K562 (cell line): ENCODE results near the gene PSMB10. TPM values are rescaled to one million over a fixed set of nuclear protein-coding genes. Genes with fewer than 3 reads are reported as not detected.

Experiments
- BDP1 ChIP-seq: IDR thresholded peaks from 3 replicates; pipeline ENCODE4 v1.6.1; 2011; ENCODE audit not compliant: insufficient read length, insufficient read depth
- CEBPB ChIP-seq: fragments of 450-650 bp; IDR thresholded peaks from 2 replicates; pipeline ENCODE4 v1.6.1; 2016; ENCODE audit warnings: missing genetic modification characterization, missing compliant biosample characterization
- DACH1 ChIP-seq: fragments of 450-650 bp; IDR thresholded peaks from 2 replicates; pipeline ENCODE4 v1.6.1; 2018; ENCODE audit not compliant: partially characterized antibody
- DMBX1 ChIP-seq: fragments of 250-450 bp; sonication (Bioruptor Pico); IDR thresholded peaks from 2 replicates; pipeline ENCODE4 v1.8.0; 2022; ENCODE audit warnings: inconsistent platforms, mild to moderate bottlenecking, moderate library complexity, borderline replicate concordance
- EZH2 ChIP-seq: IDR thresholded peaks from 2 replicates; pipeline ENCODE4 v1.6.1; 2012; ENCODE audit warnings: low read depth, mild to moderate bottlenecking, inconsistent platforms, low read length, borderline replicate concordance
- JUND ChIP-seq, 2 experiments: IDR thresholded peaks; 2 replicates in 1 of 2; 3 replicates in 1 of 2; pipeline ENCODE4 v1.6.1; 2011; ENCODE audit warnings: borderline replicate concordance in 2 of 2, low read depth in 2 of 2, low read length in 2 of 2, improper control_type of control experiment in 1 of 2, missing biosample characterization in 1 of 2, missing genetic modification characterization in 1 of 2, missing genetic modification reagents in 1 of 2
- LCOR ChIP-seq: sonication (generic); formaldehyde crosslinking; IDR thresholded peaks from 2 replicates; pipeline ENCODE4 v1.8.0; 2022; ENCODE audit warnings: mild to moderate bottlenecking, missing genetic modification reagents
- POLR2AphosphoS2 ChIP-seq: IDR thresholded peaks from 2 replicates; pipeline ENCODE4 v1.6.1; 2012; ENCODE audit warnings: low read length, improper control_type of control experiment
- SMARCE1 ChIP-seq: fragments of 450-650 bp; IDR thresholded peaks from 2 replicates; pipeline ENCODE4 v1.7.1; 2016; ENCODE audit warnings: mild to moderate bottlenecking
- TCF7L2 ChIP-seq: fragments of 150-350 bp; IDR thresholded peaks from 2 replicates; pipeline ENCODE4 v1.6.1; 2016; ENCODE audit warnings: low read depth, mild to moderate bottlenecking, low read length, moderate library complexity
- TCFL5 ChIP-seq: fragments of 250-450 bp; sonication (Bioruptor Pico); conservative IDR thresholded peaks from 2 replicates; pipeline ENCODE4 v1.6.1; 2021; ENCODE audit warnings: mild to moderate bottlenecking, moderate library complexity, matching md5 sums
- ZNF444 ChIP-seq: fragments of 250-450 bp; sonication (Bioruptor Pico); IDR thresholded peaks from 2 replicates; pipeline ENCODE4 v1.4.0; 2020; ENCODE audit warnings: mild to moderate bottlenecking, moderate library complexity
- ZNF76 ChIP-seq: fragments of 250-450 bp; sonication (Bioruptor Pico); IDR thresholded peaks from 2 replicates; pipeline ENCODE4 v1.4.0; 2020; ENCODE audit warnings: mild to moderate bottlenecking, moderate library complexity, borderline replicate concordance
- polyA plus RNA-seq, 8 experiments: library from polyadenylated mRNA; depleted of rRNA in 4 of 8; stranded (reverse) in 5 of 8; unstranded in 3 of 8; fragments of >200 nt; fragmentation: Nextera tagmentation in 2 of 8; fragmentation: Illumina TruSeq in 1 of 8; extraction: Ambion mirVana in 2 of 8; extraction: Trizol in 1 of 8; gene quantifications; 2 replicates each; pipeline versions ENCODE4 v1.2.1 to v1.2.3, GENCODE V29; 2011 to 2014; ENCODE audit warnings: inconsistent platforms in 1 of 8, missing spikeins in 1 of 8
- total RNA-seq, 7 experiments: library from RNA; depleted of rRNA in 6 of 7; stranded (reverse); fragments of >200 nt in 6 of 7; fragmentation: Illumina TruSeq in 2 of 7; extraction: Trizol in 2 of 7; gene quantifications; 2 replicates each; pipeline versions ENCODE4 v1.2.1 to v1.2.3, GENCODE V29; 2011 to 2021; ENCODE audit warnings: low replicate concordance in 1 of 7
- TF ChIP-seq, protein P1 (sequence below): fragments of 200-800 bp; sonication (Bioruptor generic); IDR thresholded peaks from 2 replicates; pipeline ENCODE4 v1.6.1; 2016; ENCODE audit warnings: missing genetic modification characterization, missing compliant biosample characterization
- TF ChIP-seq, protein P2 (sequence below): sonication (generic); formaldehyde crosslinking; IDR thresholded peaks from 2 replicates; pipeline ENCODE4 v1.8.0; 2022; ENCODE audit warnings: missing genetic modification reagents, mild to moderate bottlenecking, borderline replicate concordance
- TF ChIP-seq, protein P3 (sequence below): sonication (generic); formaldehyde crosslinking; IDR thresholded peaks from 2 replicates; pipeline ENCODE4 v1.8.1; 2023; ENCODE audit warnings: mild to moderate bottlenecking, missing genetic modification reagents, moderate library complexity
- TF ChIP-seq, protein P4 (sequence below): fragments of 250-450 bp; sonication (Bioruptor Pico); IDR thresholded peaks from 2 replicates; pipeline ENCODE4 v1.4.0; 2020; ENCODE audit warnings: borderline replicate concordance

The PSMB10 gene
- total and polyA plus RNA-seq, 9 of the 15 experiments (the other 6 are each of a cell fraction or from before 2014, with no cell fraction given), result 11.7 to 105 (median 51.0) TPM

DNA sequence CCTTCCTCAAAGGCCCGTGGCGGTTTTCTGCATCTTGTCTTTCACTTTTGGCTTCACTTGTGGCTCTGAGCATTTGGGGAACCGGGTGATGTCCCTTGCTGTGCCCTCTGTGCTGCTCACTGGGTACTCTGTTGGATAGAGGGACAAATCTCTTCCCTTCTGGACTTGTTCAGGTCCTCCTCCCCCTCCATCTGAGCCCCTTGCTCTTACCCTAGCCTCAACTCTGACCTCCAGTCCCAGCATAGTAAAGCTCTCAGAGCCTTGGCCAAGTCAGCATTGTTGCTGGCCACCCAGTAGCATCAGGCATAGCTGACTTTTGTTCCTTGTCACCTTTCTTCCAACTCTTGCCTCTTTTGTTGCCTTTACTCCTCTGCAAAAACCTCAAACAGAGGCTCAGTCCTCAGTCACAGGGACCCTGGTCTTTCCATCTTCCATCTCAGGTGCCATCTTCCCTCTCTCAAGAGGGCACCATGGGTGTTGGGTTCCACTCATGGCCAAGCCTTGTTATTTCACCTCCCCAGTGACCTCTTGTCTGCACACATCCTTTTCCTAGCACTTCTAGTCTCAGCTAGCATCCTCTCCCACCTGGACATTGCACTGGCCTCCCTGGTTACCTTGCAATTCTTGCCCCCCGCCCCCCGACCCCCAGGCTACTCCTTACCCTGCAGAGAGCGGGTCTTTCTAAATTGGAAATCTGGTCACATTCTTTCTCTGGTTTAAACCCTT is 393 bp upstream of the PSMB10 start (continued):
- TF ChIP-seq, protein P1, sequence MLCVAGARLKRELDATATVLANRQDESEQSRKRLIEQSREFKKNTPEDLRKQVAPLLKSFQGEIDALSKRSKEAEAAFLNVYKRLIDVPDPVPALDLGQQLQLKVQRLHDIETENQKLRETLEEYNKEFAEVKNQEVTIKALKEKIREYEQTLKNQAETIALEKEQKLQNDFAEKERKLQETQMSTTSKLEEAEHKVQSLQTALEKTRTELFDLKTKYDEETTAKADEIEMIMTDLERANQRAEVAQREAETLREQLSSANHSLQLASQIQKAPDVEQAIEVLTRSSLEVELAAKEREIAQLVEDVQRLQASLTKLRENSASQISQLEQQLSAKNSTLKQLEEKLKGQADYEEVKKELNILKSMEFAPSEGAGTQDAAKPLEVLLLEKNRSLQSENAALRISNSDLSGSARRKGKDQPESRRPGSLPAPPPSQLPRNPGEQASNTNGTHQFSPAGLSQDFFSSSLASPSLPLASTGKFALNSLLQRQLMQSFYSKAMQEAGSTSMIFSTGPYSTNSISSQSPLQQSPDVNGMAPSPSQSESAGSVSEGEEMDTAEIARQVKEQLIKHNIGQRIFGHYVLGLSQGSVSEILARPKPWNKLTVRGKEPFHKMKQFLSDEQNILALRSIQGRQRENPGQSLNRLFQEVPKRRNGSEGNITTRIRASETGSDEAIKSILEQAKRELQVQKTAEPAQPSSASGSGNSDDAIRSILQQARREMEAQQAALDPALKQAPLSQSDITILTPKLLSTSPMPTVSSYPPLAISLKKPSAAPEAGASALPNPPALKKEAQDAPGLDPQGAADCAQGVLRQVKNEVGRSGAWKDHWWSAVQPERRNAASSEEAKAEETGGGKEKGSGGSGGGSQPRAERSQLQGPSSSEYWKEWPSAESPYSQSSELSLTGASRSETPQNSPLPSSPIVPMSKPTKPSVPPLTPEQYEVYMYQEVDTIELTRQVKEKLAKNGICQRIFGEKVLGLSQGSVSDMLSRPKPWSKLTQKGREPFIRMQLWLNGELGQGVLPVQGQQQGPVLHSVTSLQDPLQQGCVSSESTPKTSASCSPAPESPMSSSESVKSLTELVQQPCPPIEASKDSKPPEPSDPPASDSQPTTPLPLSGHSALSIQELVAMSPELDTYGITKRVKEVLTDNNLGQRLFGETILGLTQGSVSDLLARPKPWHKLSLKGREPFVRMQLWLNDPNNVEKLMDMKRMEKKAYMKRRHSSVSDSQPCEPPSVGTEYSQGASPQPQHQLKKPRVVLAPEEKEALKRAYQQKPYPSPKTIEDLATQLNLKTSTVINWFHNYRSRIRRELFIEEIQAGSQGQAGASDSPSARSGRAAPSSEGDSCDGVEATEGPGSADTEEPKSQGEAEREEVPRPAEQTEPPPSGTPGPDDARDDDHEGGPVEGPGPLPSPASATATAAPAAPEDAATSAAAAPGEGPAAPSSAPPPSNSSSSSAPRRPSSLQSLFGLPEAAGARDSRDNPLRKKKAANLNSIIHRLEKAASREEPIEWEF (CRISPR knock-in tag), result no peak
- TF ChIP-seq EZH2 (no peak), DMBX1 (CRISPR knock-in tag) (no peak), ZNF76 (no peak), LCOR (no peak), DACH1 (no peak), ZNF444 (no peak), JUND (IDR thresholded peaks at IDR 0.05; ENCODE audit: borderline replicate concordance, low read depth, low read length) (no peak), JUND (tag; IDR thresholded peaks at IDR 0.05; ENCODE audit: borderline replicate concordance, low read depth, low read length) (no peak), TCFL5 (CRISPR knock-in tag) (no peak), SMARCE1 (0 out of 2 replicates have a peak, but pooled peaks have one; percentile 15), TCF7L2 (no peak), BDP1 (no peak), POLR2AphosphoS2 (no peak; the same call in none of the 2 replicates), CEBPB (tag) (no peak)
- TF ChIP-seq, protein P2, sequence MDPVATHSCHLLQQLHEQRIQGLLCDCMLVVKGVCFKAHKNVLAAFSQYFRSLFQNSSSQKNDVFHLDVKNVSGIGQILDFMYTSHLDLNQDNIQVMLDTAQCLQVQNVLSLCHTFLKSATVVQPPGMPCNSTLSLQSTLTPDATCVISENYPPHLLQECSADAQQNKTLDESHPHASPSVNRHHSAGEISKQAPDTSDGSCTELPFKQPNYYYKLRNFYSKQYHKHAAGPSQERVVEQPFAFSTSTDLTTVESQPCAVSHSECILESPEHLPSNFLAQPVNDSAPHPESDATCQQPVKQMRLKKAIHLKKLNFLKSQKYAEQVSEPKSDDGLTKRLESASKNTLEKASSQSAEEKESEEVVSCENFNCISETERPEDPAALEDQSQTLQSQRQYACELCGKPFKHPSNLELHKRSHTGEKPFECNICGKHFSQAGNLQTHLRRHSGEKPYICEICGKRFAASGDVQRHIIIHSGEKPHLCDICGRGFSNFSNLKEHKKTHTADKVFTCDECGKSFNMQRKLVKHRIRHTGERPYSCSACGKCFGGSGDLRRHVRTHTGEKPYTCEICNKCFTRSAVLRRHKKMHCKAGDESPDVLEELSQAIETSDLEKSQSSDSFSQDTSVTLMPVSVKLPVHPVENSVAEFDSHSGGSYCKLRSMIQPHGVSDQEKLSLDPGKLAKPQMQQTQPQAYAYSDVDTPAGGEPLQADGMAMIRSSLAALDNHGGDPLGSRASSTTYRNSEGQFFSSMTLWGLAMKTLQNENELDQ (CRISPR knock-in tag), result no peak
- TF ChIP-seq, protein P3, sequence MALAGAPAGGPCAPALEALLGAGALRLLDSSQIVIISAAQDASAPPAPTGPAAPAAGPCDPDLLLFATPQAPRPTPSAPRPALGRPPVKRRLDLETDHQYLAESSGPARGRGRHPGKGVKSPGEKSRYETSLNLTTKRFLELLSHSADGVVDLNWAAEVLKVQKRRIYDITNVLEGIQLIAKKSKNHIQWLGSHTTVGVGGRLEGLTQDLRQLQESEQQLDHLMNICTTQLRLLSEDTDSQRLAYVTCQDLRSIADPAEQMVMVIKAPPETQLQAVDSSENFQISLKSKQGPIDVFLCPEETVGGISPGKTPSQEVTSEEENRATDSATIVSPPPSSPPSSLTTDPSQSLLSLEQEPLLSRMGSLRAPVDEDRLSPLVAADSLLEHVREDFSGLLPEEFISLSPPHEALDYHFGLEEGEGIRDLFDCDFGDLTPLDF, result no peak
- TF ChIP-seq, protein P4, sequence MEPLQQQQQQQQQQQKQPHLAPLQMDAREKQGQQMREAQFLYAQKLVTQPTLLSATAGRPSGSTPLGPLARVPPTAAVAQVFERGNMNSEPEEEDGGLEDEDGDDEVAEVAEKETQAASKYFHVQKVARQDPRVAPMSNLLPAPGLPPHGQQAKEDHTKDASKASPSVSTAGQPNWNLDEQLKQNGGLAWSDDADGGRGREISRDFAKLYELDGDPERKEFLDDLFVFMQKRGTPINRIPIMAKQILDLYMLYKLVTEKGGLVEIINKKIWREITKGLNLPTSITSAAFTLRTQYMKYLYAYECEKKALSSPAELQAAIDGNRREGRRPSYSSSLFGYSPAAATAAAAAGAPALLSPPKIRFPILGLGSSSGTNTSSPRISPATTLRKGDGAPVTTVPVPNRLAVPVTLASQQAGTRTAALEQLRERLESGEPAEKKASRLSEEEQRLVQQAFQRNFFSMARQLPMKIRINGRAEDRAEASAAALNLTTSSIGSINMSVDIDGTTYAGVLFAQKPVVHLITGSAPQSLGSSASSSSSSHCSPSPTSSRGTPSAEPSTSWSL (CRISPR knock-in tag), result no peak
